Hepatocyte (in vitro differentiated cells): Measurements from ENCODE around the gene FAM83D.

ENCODE experiments used
- EZH2phosphoT487 ChIP-seq: fragments of 200-600 bp; sonication (generic); IDR thresholded peaks from one replicate; pipeline ENCODE4 v1.6.1; 2018; ENCODE audit warnings: antibody characterized with exemption, mild to moderate bottlenecking, low read depth, moderate library complexity; ENCODE audit not compliant: unreplicated experiment, severe bottlenecking
- TF ChIP-seq, protein P1 (sequence below): fragments of 200-600 bp; sonication (generic); IDR thresholded peaks from 2 replicates; pipeline ENCODE4 v1.5.1; 2016; ENCODE audit warnings: antibody characterized with exemption, mild to moderate bottlenecking; ENCODE audit not compliant: poor library complexity

GRCh38 chr20:38877483-38877882, 48.7 kb upstream of the FAM83D start:
- TF ChIP-seq, protein P1, sequence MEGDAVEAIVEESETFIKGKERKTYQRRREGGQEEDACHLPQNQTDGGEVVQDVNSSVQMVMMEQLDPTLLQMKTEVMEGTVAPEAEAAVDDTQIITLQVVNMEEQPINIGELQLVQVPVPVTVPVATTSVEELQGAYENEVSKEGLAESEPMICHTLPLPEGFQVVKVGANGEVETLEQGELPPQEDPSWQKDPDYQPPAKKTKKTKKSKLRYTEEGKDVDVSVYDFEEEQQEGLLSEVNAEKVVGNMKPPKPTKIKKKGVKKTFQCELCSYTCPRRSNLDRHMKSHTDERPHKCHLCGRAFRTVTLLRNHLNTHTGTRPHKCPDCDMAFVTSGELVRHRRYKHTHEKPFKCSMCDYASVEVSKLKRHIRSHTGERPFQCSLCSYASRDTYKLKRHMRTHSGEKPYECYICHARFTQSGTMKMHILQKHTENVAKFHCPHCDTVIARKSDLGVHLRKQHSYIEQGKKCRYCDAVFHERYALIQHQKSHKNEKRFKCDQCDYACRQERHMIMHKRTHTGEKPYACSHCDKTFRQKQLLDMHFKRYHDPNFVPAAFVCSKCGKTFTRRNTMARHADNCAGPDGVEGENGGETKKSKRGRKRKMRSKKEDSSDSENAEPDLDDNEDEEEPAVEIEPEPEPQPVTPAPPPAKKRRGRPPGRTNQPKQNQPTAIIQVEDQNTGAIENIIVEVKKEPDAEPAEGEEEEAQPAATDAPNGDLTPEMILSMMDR = no peak
- no peak for TF ChIP-seq EZH2phosphoT487
